RWPE2 (cell line): ENCODE measurements around the gene S100A3.

ENCODE experiments used
- ATAC-seq: fragments of 200-7000 bp; cut with Tn5 transposase; 3 replicates; pipeline ENCODE4 v1.9.1; 2021; ENCODE audit warnings: low read depth
- DNase-seq: peaks from one replicate; pipeline ENCODE4 v3.0.0-alpha.2; 2020; ENCODE audit warnings: low spot score
- H3K27ac ChIP-seq: fragments of 450-650 bp; 2 replicates; pipeline ENCODE4 v1.5.1; 2017; ENCODE audit warnings: mild to moderate bottlenecking; ENCODE audit not compliant: poor library complexity, severe bottlenecking
- H3K27me3 ChIP-seq: fragments of 250-450 bp; sonication (Bioruptor Pico); 2 replicates; pipeline ENCODE4 v1.5.1; 2021; ENCODE audit warnings: mild to moderate bottlenecking, moderate library complexity; ENCODE audit not compliant: insufficient read depth, poor library complexity, severe bottlenecking
- H3K36me3 ChIP-seq: fragments of 250-450 bp; sonication (Bioruptor Pico); 2 replicates; pipeline ENCODE4 v1.5.1; 2020; ENCODE audit warnings: low read depth, mild to moderate bottlenecking, moderate library complexity
- H3K4me1 ChIP-seq: fragments of 250-450 bp; sonication (Bioruptor Pico); 2 replicates; pipeline ENCODE4 v1.5.1; 2021; ENCODE audit warnings: mild to moderate bottlenecking, moderate library complexity; ENCODE audit not compliant: insufficient read depth, poor library complexity, severe bottlenecking
- H3K4me3 ChIP-seq: fragments of 250-450 bp; sonication (Bioruptor Pico); 2 replicates; pipeline ENCODE4 v1.5.1; 2021; ENCODE audit warnings: mild to moderate bottlenecking, moderate library complexity; ENCODE audit not compliant: severe bottlenecking
- H3K9me3 ChIP-seq: fragments of 250-450 bp; sonication (Bioruptor Pico); 2 replicates; pipeline ENCODE4 v1.5.1; 2021; ENCODE audit warnings: mild to moderate bottlenecking, moderate library complexity; ENCODE audit not compliant: severe bottlenecking
- TF ChIP-seq, protein P1 (sequence below): fragments of 450-650 bp; IDR thresholded peaks from one replicate; pipeline ENCODE4 v1.5.1; 2017; ENCODE audit warnings: mild to moderate bottlenecking, moderate library complexity; ENCODE audit not compliant: poor library complexity, severe bottlenecking

The S100A3 gene

DNA sequence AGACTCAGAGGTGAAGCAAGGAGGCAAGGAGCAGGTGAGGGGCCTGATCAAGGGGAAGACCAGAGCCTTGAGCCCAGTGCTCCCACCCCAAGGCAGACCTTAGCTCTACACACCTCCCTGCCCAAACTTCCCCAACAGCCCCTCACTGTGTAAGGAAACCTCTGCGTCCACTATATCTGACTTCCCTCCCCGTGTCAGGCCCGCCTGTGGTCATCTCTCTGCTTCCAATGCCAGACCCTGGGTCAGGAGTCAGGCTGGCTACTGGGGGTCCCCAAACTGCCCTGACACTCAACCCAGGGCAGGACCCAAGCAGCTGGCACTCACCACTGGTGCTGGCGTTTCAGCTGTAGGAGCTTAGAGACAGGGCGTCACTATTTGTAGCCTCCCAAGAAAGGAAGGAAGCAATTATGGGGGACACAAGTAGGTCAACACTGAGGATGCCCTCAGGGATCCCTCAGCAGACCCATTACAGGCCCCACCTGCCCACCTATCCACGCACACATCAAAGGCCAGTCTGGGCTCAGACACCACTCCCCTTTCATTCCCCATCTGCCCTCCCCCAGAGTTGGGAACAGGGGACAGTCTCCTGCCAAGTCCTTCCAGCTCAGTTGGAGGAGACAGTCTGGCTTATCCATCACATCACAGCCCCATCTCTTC lies 811 bp upstream of the S100A3 start:
- TF ChIP-seq, protein P1, sequence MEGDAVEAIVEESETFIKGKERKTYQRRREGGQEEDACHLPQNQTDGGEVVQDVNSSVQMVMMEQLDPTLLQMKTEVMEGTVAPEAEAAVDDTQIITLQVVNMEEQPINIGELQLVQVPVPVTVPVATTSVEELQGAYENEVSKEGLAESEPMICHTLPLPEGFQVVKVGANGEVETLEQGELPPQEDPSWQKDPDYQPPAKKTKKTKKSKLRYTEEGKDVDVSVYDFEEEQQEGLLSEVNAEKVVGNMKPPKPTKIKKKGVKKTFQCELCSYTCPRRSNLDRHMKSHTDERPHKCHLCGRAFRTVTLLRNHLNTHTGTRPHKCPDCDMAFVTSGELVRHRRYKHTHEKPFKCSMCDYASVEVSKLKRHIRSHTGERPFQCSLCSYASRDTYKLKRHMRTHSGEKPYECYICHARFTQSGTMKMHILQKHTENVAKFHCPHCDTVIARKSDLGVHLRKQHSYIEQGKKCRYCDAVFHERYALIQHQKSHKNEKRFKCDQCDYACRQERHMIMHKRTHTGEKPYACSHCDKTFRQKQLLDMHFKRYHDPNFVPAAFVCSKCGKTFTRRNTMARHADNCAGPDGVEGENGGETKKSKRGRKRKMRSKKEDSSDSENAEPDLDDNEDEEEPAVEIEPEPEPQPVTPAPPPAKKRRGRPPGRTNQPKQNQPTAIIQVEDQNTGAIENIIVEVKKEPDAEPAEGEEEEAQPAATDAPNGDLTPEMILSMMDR = peak; percentile 11
- ATAC-seq (no peak), DNase-seq (peak; percentile 29)
- Histone ChIP-seq H3K4me3 (no peak overlapping the region), H3K9me3 (no peaks in the 10 kb centered on the region), H3K36me3 (peaks cover 58% of the 10 kb centered on the region), H3K27me3 (no peaks in the 10 kb centered on the region), H3K4me1 (peaks cover 22% of the 10 kb centered on the region), H3K27ac (peak overlapping the region; percentile 71)

- DNase-seq = peak; percentile 39
- H3K4me1 ChIP-seq = peaks cover 28% of the 10 kb centered on the region
- no peak overlapping the region for H3K4me3 ChIP-seq
- peaks cover 38% of the 10 kb centered on the region for H3K36me3 ChIP-seq
- no peaks in the 10 kb centered on the region for H3K9me3 ChIP-seq
- ATAC-seq = no peak
- no peaks in the 10 kb centered on the region for H3K27me3 ChIP-seq
- TF ChIP-seq, protein P1 = no peak
- peak overlapping the region; percentile 71 for H3K27ac ChIP-seq
Observed at GRCh38 chr1:153547560-153548551, 1.2 kb downstream of the S100A3 start.

GRCh38 chr1:153546796-153547559 lies 2.1 kb downstream of the S100A3 start:
- Histone ChIP-seq H3K27ac (peak overlapping the region; percentile 71), H3K4me3 (no peak overlapping the region)

GRCh38 chr1:153546371-153546770 lies 2.7 kb downstream of the S100A3 start:
- Histone ChIP-seq H3K27ac (peak overlapping the region; percentile 71), H3K4me1 (peaks cover 28% of the 10 kb centered on the region), H3K4me3 (no peak overlapping the region), H3K27me3 (no peaks in the 10 kb centered on the region), H3K9me3 (no peaks in the 10 kb centered on the region), H3K36me3 (peaks cover 27% of the 10 kb centered on the region)
- TF ChIP-seq, protein P1 = no peak
- no peak for ATAC-seq
- peak; percentile 42 for DNase-seq

More at GRCh38 chr1:153546796-153547559, 2.1 kb downstream of the S100A3 start:
- TF ChIP-seq, protein P1 = no peak
- ATAC-seq = no peak
- peaks cover 33% of the 10 kb centered on the region for H3K36me3 ChIP-seq
- peak; percentile 29 for DNase-seq
- H3K27me3 ChIP-seq = no peaks in the 10 kb centered on the region
- H3K9me3 ChIP-seq = no peaks in the 10 kb centered on the region
- peaks cover 28% of the 10 kb centered on the region for H3K4me1 ChIP-seq
